Gastrocnemius medialis (tissue), 4 donors: ENCODE results near the gene KATNAL1.

Experiments used
- POLR2A ChIP-seq, 2 donors: fragments of 450-650 bp; IDR thresholded peaks; one replicate each; pipeline ENCODE4 v1.6.1; 2017; ENCODE audit warnings: antibody characterized with exemption in 2 of 2, mild to moderate bottlenecking in 2 of 2, moderate library complexity in 2 of 2
- TF ChIP-seq, protein P1 (sequence below), 5 experiments: fragments of 450-650 bp in 3 of 5; fragments of 200-600 bp in 2 of 5; sonication (generic) in 2 of 5; IDR thresholded peaks in 4 of 5; conservative IDR thresholded peaks in 1 of 5; 1 replicate in 4 of 5; 2 replicates in 1 of 5; pipeline ENCODE4 v1.5.1; 2016 to 2019; ENCODE audit warnings: antibody characterized with exemption in 5 of 5, mild to moderate bottlenecking in 3 of 5, moderate library complexity in 3 of 5

DNA sequence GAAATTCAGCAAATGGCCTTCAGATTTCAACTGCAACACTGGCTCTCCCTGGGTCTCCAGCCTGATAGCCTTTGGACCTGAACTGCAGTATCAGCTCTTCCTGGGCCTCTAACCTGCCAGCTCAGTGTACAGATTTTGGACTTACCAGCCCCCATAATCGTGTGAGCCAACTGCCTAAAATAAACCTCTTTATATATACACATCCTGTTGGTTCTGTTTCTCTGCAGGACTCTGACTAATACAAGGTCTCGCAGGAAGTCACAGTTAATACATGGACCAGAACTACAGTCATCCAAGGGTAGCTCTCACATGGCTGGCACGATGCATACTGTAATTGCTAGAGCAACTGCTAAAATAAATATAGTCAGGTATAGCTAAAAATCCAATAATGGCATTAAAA is 85.1 kb downstream of the KATNAL1 start:
- TF ChIP-seq, protein P1, sequence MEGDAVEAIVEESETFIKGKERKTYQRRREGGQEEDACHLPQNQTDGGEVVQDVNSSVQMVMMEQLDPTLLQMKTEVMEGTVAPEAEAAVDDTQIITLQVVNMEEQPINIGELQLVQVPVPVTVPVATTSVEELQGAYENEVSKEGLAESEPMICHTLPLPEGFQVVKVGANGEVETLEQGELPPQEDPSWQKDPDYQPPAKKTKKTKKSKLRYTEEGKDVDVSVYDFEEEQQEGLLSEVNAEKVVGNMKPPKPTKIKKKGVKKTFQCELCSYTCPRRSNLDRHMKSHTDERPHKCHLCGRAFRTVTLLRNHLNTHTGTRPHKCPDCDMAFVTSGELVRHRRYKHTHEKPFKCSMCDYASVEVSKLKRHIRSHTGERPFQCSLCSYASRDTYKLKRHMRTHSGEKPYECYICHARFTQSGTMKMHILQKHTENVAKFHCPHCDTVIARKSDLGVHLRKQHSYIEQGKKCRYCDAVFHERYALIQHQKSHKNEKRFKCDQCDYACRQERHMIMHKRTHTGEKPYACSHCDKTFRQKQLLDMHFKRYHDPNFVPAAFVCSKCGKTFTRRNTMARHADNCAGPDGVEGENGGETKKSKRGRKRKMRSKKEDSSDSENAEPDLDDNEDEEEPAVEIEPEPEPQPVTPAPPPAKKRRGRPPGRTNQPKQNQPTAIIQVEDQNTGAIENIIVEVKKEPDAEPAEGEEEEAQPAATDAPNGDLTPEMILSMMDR (IDR thresholded peaks at IDR 0.05 in 4 of 5, conservative IDR thresholded peaks at IDR 0.05 in 1 of 5): no peak
- TF ChIP-seq POLR2A (IDR thresholded peaks at IDR 0.05): no peak
